Sigmoid colon (tissue), 4 donors: Measurements from ENCODE around the gene LGALS1.

ENCODE experiments used
- CTCF ChIP-seq, 4 experiments: fragments of 450-650 bp in 3 of 4; fragments of 200-600 bp in 1 of 4; IDR thresholded peaks; one replicate each; pipeline ENCODE4 v1.5.1; 2016 to 2019; ENCODE audit warnings: antibody characterized with exemption in 4 of 4, mild to moderate bottlenecking in 3 of 4, moderate library complexity in 2 of 4
- POLR2A ChIP-seq, 2 donors: fragments of 450-650 bp; IDR thresholded peaks; one replicate each; pipeline ENCODE4 v1.6.1; 2016; ENCODE audit warnings: antibody characterized with exemption in 2 of 2, mild to moderate bottlenecking in 2 of 2, moderate library complexity in 2 of 2
- POLR2AphosphoS5 ChIP-seq, 4 donors: sonication (generic); formaldehyde crosslinking; IDR thresholded peaks; one replicate each; pipeline ENCODE4 v1.6.1; 2017; ENCODE audit warnings: antibody characterized with exemption in 4 of 4

DNA sequence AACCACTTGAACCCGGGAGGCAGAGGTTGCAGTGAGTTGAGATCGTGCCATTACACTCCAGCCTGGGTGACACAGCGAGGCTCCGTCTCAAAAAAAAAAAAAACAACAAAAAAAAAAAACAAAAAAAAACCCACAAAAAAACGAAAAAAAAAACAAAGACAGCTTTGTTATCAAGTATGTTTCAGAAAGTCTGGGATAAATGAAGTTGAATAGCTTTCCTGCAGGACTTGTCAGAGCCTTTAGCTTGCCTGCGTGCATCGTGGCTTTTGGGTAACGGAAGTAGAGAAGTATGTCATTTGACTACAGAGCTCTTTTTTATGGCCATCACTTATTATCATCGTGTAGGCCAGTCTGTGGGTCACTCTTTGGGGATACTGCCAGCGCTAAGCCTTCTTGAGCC, 36.1 kb downstream of the LGALS1 start:
- TF ChIP-seq CTCF (IDR thresholded peaks at IDR 0.05) (no peak), POLR2AphosphoS5 (IDR thresholded peaks at IDR 0.05) (no peak), POLR2A (IDR thresholded peaks at IDR 0.05) (no peak)
